Measurements from ENCODE around the gene FBXO46.

GRCh38 chr19:45682117-45682516, 48.6 kb downstream of the FBXO46 start:
- no peak for TF ChIP-seq CTCF (IDR thresholded peaks at IDR 0.05)
- TF ChIP-seq POLR2A (IDR thresholded peaks at IDR 0.05) = no peak
